Activated CD4-positive, alpha-beta T cell treated with anti-CD3 and anti-CD28 coated beads, Interleukin-2, amount 50 U/mL, for 16 hours (primary cell): Measurements from ENCODE around the gene TCERG1L.
"Not testable (repeated sequence)": the region's sequence is repeated elsewhere in the genome, so short reads cannot be mapped to it uniquely, and the experiment has no call there.

Experiments
- DNase-seq: peaks from one replicate; pipeline ENCODE4 v3.0.0-alpha.2; 2020

The TCERG1L gene

GRCh38 chr10:131246775-131247174, 64.7 kb downstream of the TCERG1L start:
- DNase-seq = no peak

- DNase-seq = no peak
Measured at GRCh38 chr10:131246089-131246488, 65.4 kb downstream of the TCERG1L start.

DNA sequence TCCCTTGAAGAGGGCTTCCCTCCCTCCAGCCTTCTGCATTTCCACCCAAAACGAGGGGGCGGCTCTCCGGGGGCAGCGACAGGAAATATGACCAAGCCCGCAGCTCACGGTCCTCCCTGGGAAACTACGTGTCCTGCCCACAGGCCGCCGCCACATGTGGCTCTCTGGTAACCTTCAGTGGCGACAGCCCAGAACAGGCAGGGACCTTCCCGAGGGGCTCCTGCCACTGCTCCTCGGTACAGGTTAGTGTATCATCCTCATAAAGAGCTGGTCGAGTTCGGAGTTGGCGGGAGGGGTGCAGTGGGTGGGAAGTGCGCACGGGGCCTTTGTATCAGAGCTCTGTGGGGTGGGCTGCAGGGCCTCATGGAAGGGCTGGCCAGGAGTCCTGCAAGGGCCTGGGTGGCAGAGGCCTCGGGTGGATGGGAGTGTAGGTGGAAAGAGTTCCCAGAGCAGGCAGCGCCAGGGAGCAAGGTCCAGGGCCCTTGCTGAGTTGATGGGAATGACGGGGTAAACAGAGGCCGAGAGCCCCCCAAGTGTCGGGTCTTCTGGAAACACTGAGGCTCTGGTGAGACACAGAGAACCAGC, 66.0 kb downstream of the TCERG1L start:
- DNase-seq = no peak

- DNase-seq = no peak
Measured at GRCh38 chr10:131244836-131245235, 66.7 kb downstream of the TCERG1L start.

DNA sequence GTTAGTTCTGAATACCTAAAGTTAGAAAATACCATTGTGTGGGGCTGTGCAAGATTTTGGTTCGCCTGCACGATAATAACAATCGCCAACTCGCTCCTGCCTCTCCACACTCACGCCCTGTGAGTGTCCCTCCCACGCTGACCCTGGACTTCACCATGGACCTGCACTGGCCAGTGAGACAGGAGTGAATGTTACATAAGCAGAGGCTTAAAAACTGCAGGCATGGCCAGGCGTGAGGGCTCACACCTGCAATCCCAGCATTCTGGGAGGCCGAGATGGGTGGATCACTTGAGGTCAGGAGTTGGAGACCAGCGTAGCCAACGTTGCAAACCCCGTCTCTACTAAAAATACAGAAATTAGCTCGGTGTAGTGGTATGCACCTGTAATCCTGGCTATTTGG, 68.4 kb downstream of the TCERG1L start:
- no peak for DNase-seq

- DNase-seq = no peak
Measured at GRCh38 chr10:131242007-131242406, 69.5 kb downstream of the TCERG1L start.

- DNase-seq = no peak
Measured at GRCh38 chr10:131240691-131241090, 70.8 kb downstream of the TCERG1L start.

GRCh38 chr10:131239926-131240325, 71.6 kb downstream of the TCERG1L start:
- no peak for DNase-seq

DNA sequence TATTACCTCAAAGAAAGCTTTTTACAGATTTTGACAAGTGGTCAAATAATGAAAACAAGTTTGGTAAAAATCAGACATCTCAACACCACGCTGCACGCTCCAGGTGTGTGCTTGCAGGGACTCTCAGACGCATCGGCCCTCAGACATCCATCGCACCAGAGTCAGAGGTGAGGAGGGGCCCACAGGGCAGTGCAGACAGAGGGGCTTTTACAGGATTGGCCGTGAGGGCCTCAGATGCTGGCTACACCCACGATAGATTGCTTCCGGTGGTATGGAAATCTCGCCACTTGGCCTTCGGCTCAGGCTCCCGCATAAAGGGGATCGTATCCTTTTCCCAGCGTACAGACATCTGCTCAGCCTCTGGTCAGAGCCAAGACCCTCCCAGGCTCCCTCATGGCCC, 72.1 kb downstream of the TCERG1L start:
- DNase-seq = no peak

GRCh38 chr10:131238669-131239280, 72.7 kb downstream of the TCERG1L start:
- no peak for DNase-seq

- DNase-seq = no peak
Measured at GRCh38 chr10:131237991-131238651, 73.4 kb downstream of the TCERG1L start.

GRCh38 chr10:131234606-131235005, 76.9 kb downstream of the TCERG1L start:
- DNase-seq = not testable (repeated sequence)

DNA sequence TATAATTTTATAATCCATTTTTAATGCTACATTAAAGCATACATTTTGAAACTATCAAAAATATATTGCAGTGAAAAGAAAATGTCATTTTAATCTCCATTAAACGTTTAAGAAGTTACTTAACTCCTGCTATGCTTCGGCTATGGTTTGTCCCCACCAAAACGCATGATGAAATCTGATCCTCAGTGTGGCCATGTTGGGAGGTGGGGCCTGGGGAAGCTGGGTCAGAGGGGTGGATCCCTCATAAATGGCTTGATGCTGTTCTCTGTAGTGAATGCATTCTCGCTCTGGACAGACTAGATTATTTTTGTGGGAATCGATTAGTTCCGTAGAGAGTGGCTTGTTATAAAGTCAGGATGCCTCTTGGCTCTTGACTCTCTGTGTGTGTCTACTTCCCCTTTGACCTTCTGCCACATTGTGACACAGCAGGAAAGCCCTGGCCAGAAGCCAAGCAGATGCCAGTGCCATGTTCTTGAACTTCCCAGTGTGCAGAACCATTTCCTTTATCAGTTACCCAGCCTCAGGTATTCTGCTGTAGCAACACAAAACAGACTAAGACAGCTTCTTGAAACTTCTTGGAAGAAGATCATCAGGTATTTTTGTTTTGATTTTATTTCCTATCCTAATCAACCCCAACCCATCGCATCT, 77.8 kb downstream of the TCERG1L start:
- no peak for DNase-seq

DNA sequence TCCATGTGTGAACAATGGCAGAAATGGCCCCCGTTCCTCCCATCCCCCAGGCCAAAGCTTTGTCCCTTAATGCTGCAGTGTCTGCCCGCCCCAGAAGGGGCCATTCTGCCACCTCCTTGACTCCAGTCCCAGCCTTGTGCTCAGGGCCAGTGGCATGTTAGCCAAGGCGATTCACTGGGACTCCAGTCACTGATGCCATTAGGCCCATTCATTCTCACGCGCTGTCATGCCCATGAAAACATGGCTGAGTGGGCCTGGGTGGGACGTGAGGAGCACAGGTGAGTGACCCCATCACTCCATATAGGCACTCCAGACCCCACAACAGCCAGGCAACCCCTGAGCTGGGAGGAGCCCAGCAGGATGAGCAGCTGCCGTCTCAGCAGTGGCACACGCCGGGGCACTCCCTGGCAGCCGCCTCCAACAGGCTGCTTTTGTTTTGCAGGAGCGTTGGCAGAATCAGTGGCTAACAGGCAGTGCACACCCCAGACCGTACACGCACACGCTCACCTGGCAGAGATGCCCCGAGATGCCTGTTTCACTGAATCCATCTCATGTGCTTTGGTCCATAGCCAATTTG, 79.5 kb downstream of the TCERG1L start:
- DNase-seq = no peak

GRCh38 chr10:131231323-131231964, 80.1 kb downstream of the TCERG1L start:
- no peak for DNase-seq

- no peak for DNase-seq
Measured at GRCh38 chr10:131230641-131231322, 80.7 kb downstream of the TCERG1L start.

- no peak for DNase-seq
Measured at GRCh38 chr10:131230166-131230565, 81.4 kb downstream of the TCERG1L start.

GRCh38 chr10:131227163-131227740, 84.3 kb downstream of the TCERG1L start:
- no peak for DNase-seq

DNA sequence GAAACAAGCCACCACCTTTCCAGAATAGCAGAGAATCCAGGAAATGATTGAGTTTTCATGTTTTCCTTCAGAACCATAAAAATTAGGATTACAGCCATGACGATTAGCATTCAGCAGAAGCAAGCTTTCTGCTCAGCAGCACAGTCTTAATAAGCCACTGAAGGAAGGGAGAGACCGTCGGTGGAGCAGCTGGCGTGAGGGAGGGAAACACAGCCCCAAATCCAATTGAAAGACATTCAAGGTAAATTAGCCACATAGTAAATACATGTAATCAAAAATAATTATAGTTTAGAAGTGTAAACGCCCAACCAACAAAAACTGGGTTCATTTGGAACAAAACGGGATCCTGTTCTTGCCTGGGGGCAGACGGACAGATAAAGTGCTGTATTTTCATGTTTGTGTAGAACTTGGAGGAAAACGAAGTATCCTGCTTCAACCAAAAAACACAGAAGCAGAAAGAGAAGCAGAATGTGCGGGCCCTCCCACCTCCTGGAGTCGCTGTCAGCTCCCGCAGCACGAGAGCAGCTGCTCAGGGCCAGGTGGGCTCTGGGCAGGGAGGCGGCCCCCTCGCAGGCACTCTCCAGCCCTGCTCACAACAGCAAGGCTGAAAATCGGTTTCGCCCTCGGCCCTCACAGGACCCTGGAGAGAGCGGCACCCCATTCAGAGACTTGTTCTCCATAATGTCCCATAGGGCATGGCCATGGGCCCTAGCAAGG, 84.9 kb downstream of the TCERG1L start:
- no peak for DNase-seq

DNA sequence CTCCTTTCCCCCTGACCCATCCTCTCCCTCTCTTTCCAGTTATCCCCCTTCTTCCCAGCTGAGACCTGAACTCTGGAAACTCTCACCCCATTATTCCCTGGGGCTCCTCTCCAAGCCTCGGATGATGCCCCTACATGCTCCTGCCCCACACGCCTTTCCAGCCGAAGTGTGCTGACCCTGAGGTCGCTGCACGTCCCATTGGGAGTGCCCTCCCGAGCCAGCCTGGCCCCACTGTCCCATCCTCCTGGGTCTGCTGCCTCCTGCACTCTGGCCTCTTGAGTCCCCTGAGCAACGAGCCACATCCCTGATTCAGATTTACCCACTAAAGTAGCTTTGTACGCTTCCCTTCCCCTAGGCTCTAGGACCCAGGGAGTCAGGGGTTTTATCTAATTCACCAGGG, 87.4 kb downstream of the TCERG1L start:
- DNase-seq = no peak

GRCh38 chr10:131223422-131223821, 88.1 kb downstream of the TCERG1L start:
- DNase-seq = no peak
